Subcutaneous abdominal adipose tissue (tissue), 5 donors: ENCODE measurements around the gene GSTA4.

Experiments
- H3K27ac ChIP-seq: one replicate; pipeline ENCODE4 v1.7.0; 2013; ENCODE audit warnings: low read depth, mild to moderate bottlenecking, inconsistent platforms, low read length, moderate library complexity
- H3K27me3 ChIP-seq, 5 donors: one replicate each; pipeline ENCODE4 v1.7.0; 2013; ENCODE audit warnings: low read length in 5 of 5, inconsistent platforms in 1 of 5; ENCODE audit not compliant: control insufficient read depth in 5 of 5, insufficient read depth in 4 of 5
- H3K36me3 ChIP-seq, 5 donors: one replicate each; pipeline ENCODE4 v1.7.0; 2013; ENCODE audit warnings: low read length in 5 of 5; ENCODE audit not compliant: control insufficient read depth in 5 of 5, insufficient read depth in 5 of 5
- H3K4me1 ChIP-seq, 5 donors: one replicate each; pipeline ENCODE4 v1.7.0; 2013; ENCODE audit warnings: low read length in 5 of 5, mild to moderate bottlenecking in 3 of 5, moderate library complexity in 1 of 5; ENCODE audit not compliant: control insufficient read depth in 5 of 5, insufficient read depth in 5 of 5
- H3K4me3 ChIP-seq, 5 donors: one replicate each; pipeline ENCODE4 v1.7.0; 2013; ENCODE audit warnings: low read length in 5 of 5, low read depth in 1 of 5
- H3K9ac ChIP-seq, 5 donors: one replicate each; pipeline ENCODE4 v1.7.0; 2013; ENCODE audit warnings: low read length in 5 of 5, mild to moderate bottlenecking in 4 of 5, moderate library complexity in 3 of 5
- H3K9me3 ChIP-seq, 5 donors: one replicate each; pipeline ENCODE4 v1.7.0; 2013; ENCODE audit warnings: low read length in 5 of 5; ENCODE audit not compliant: control insufficient read depth in 5 of 5
- donor health status: healthy.
- donor health status: healthy.
- donor health status: healthy.
- donor health status: healthy.
- donor health status: healthy.

Gene GSTA4

DNA sequence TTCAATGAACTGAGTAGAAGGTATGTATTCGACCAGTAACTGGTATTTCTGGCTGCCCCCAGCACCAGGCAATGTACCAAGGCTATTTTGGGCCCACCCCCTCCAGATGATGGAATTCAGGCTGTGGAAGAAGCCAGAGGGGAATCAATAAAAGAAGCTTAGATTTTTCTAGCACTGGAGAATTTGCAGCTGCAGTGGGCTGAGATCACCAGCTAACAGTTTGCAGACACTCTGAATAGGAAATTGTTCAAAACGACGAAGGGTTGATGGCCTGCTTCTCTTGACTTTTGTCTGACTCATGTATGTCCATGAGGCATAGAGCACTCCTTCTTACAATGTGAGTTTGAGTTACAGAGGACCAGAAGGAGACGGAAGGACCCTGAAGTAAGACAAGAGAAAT lies 37.8 kb upstream of the GSTA4 start:
- Histone ChIP-seq H3K36me3 (peaks cover 22 to 60% (median 41%) of the 10 kb centered on the region in 5 donors), H3K4me3 (no peak overlapping the region), H3K4me1 (peaks cover 3 to 34% (median 18%) of the 10 kb centered on the region in 5 donors), H3K9ac (no peak overlapping the region), H3K27ac (peak overlapping the region; percentile 84), H3K27me3 (no peaks in the 10 kb centered on the region), H3K9me3 (no peaks in the 10 kb centered on the region)

DNA sequence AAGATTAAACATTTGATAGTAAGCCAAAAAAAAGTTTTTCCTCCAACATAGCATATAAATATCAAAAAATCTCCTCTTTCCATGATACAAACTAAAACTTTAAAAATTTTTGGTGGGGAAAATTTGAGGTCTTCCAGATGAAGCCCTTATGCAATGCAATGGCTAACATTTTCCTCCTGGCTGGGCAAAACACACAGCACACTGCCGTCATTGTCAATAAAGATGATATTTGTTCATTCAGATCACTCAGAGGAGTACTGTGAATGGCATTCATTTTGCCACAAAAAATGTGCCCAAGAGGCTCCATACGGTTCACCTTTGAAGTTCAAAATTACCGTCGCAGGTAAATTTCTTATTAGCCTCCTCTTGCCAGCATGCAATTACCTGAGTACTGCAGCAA lies 36.2 kb upstream of the GSTA4 start:
- H3K9ac ChIP-seq, result no peak overlapping the region
- no peaks in the 10 kb centered on the region for H3K27me3 ChIP-seq
- H3K4me3 ChIP-seq, result no peak overlapping the region
- H3K27ac ChIP-seq, result no peak overlapping the region
- H3K9me3 ChIP-seq, result no peaks in the 10 kb centered on the region
- H3K36me3 ChIP-seq, result peaks cover 31 to 66% (median 43%) of the 10 kb centered on the region in 5 donors
- H3K4me1 ChIP-seq, result peaks cover 3 to 34% (median 18%) of the 10 kb centered on the region in 5 donors

DNA sequence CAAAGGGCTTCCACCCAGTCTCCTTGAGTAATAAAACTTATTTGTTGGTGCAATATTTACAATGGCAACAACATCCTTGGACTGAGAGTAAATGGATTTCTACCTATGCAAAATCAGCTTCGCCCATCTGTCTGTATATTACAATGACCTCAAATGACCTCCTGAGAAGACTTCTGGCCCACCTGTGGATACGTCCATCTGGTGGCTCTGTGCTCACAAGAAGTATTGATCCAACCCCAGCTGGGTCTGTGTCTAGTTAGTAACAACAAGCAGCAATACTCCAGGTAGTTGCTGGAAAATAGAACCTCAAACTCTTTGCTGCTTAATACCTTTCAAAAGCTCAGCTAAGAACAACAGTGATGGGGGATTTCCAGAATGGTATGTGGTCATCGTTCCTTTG lies 34.7 kb upstream of the GSTA4 start:
- Histone ChIP-seq H3K36me3 (peaks cover 31 to 69% (median 43%) of the 10 kb centered on the region in 5 donors), H3K4me1 (peaks cover 3 to 26% (median 18%) of the 10 kb centered on the region in 5 donors)

DNA sequence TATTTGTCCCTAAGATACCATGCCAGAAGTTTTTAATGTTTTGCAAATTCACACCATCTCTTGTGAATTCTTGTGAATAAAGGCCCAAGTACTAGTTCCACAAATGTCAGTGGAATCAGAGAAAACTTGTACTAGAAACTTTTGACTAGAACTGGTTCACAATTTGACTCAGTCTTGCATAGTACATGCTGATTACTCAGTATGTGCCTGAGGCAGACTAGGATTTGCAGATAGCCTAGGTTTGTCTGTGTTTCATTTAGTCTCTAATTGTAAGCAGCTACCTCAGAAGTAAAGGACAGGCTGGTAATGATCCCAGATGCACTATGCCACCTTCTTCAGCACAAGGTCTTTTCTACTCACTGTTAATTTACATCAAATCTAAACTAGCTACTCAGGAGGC lies 34.2 kb upstream of the GSTA4 start:
- H3K36me3 ChIP-seq, result peaks cover 31 to 69% (median 43%) of the 10 kb centered on the region in 5 donors
- no peak overlapping the region for H3K4me3 ChIP-seq
- H3K4me1 ChIP-seq, result peaks cover 3 to 23% (median 18%) of the 10 kb centered on the region in 5 donors
- H3K9ac ChIP-seq, result no peak overlapping the region
- no peaks in the 10 kb centered on the region for H3K27me3 ChIP-seq
- H3K27ac ChIP-seq, result no peak overlapping the region
- no peaks in the 10 kb centered on the region for H3K9me3 ChIP-seq

More for the DNA sequence above, 34.7 kb upstream of the GSTA4 start:
- Histone ChIP-seq H3K4me3 (no peak overlapping the region), H3K27me3 (no peaks in the 10 kb centered on the region), H3K9ac (no peak overlapping the region), H3K27ac (no peak overlapping the region), H3K9me3 (no peaks in the 10 kb centered on the region)

DNA sequence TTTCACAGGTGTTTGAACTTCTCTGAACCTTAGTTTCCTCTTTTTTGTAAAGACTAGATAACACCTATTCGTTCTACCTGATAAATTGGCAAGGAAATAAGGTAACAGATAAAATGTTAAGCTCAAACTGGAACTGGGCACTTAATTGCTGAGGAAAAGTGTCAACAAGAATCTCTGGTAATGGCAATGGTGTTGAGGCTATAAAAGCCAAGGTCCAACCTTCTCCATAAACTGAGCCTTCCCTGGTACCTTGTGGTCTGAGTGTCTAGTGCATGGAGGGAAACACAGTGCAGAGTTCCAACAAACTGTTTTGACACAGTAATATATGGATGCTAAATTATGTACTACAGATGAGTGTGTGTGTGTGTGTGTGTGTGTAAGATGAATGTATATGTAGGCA lies 33.4 kb upstream of the GSTA4 start:
- Histone ChIP-seq H3K4me3 (no peak overlapping the region), H3K9me3 (no peaks in the 10 kb centered on the region), H3K27ac (no peak overlapping the region), H3K9ac (no peak overlapping the region), H3K4me1 (peaks cover 0 to 15% (median 12%) of the 10 kb centered on the region in 5 donors), H3K36me3 (peaks cover 31 to 75% (median 46%) of the 10 kb centered on the region in 5 donors), H3K27me3 (no peaks in the 10 kb centered on the region)

DNA sequence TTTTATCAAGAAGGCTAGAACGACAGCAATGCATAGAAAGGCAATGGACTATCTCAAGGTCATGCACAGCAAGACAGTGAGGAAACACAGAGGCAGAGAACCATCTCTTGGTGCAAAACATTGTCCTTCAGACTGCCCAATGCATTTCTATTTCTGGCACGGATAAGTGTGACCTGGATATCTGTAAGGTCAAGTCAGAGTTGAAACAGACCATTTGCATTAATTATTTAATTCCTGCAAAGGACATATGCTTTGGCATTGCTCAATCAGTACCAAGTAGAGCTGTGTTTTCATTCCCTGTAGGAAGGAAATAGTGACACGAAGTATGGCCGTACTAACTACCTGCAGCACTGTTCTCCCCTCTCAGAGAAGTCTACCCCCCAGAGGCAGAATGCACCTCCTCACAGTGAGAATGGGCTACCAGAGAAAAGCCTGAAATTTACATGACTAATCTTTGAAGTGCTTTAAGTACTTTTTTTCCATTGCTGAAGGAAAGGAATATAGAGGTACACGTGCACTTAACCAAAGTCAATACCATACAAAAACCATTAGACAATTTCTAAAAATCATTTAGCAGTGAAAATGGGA lies 32.1 kb upstream of the GSTA4 start:
- H3K4me3 ChIP-seq, result no peak overlapping the region
- peaks cover 35 to 71% (median 48%) of the 10 kb centered on the region in 5 donors for H3K36me3 ChIP-seq
- peaks cover 0 to 7% (median 6%) of the 10 kb centered on the region in 5 donors for H3K4me1 ChIP-seq
- no peak overlapping the region for H3K27ac ChIP-seq
- no peaks in the 10 kb centered on the region for H3K9me3 ChIP-seq
- H3K9ac ChIP-seq, result no peak overlapping the region
- no peaks in the 10 kb centered on the region for H3K27me3 ChIP-seq

DNA sequence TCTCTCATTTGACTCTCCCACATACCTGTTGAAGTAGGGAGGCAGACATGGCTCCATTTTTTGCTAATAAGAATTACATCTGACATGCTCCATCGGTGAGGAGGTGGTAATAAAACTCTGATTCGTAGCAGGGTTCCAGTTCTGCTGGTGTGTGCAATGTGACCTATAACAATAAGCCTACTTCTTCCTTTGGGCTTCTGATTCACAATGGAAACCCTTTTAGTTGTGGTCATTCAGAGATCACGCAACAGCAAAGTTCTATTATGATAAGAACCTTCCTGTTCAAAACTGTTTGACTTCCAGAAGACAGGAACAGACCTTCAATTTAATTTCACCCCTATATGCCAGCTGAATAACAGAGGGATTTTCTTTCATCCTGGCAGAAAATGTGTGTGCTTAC lies 31.4 kb upstream of the GSTA4 start:
- Histone ChIP-seq H3K9me3 (no peaks in the 10 kb centered on the region), H3K36me3 (peaks cover 34 to 65% (median 42%) of the 10 kb centered on the region in 5 donors), H3K27ac (no peak overlapping the region), H3K9ac (no peak overlapping the region), H3K4me3 (no peak overlapping the region), H3K27me3 (no peaks in the 10 kb centered on the region), H3K4me1 (peaks cover 0 to 7% (median 6%) of the 10 kb centered on the region in 5 donors)

DNA sequence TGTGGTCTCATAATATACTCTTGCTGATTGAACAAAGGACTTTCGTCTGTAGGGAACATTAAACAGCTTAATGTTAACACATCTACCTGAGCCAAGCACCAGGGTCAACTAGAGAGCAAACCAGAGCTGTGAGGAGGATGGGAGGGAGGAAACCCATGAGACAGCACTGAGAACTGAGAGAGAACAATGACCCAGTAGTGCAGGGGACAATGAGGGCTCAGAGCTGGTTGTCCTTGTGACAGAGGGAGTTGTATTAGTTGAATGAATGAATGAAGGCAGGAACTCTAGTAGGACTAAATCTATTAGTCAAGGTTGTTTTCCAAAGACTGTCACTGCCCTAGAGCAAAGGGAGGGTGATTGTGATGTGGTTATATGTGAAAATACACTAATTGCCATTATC lies 28.2 kb upstream of the GSTA4 start:
- Histone ChIP-seq H3K4me3 (no peak overlapping the region), H3K27ac (no peak overlapping the region), H3K9me3 (no peaks in the 10 kb centered on the region), H3K36me3 (peaks cover 17 to 38% (median 25%) of the 10 kb centered on the region in 5 donors), H3K27me3 (no peaks in the 10 kb centered on the region), H3K4me1 (no peaks in the 10 kb centered on the region), H3K9ac (no peak overlapping the region)

DNA sequence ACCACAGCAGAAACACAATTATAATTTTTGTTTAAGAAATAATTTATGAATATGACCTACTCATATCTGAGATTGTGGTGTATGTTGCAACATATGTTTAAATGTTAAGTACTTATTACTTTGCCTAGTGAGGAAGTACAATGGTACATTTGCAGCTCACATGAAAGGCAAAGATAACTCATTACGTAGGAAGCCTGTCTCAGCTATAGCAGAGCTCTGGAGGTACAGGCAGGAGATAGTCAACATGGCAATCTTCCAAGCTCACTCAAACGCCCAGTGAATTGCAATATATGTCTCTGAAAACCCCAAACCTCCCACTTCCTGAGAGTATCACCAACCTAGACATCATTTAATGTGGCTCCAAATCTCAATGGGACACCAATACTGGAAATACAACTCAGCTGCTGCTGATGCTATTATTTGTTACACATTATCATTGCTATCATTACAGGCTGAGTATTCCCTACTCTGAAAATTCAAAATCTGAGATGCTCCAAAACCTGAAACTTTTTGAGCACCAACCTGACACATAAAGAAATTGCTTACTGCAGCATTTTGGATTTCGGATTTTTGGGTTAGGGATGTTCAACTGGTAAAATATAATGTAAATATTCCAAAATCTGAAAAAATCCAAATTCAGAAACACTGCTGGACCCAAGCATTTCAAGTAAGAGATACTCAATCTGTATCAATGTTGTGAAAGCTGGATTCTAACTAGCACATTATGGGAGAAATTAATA lies 25.1 kb upstream of the GSTA4 start:
- H3K4me3 ChIP-seq, result no peak overlapping the region
- no peak overlapping the region for H3K27ac ChIP-seq
- H3K27me3 ChIP-seq, result no peaks in the 10 kb centered on the region
- peaks cover 0 to 2% (median 0%) of the 10 kb centered on the region in 5 donors for H3K4me1 ChIP-seq
- no peaks in the 10 kb centered on the region for H3K9me3 ChIP-seq
- peaks cover 22 to 41% (median 31%) of the 10 kb centered on the region in 5 donors for H3K36me3 ChIP-seq
- H3K9ac ChIP-seq, result no peak overlapping the region

DNA sequence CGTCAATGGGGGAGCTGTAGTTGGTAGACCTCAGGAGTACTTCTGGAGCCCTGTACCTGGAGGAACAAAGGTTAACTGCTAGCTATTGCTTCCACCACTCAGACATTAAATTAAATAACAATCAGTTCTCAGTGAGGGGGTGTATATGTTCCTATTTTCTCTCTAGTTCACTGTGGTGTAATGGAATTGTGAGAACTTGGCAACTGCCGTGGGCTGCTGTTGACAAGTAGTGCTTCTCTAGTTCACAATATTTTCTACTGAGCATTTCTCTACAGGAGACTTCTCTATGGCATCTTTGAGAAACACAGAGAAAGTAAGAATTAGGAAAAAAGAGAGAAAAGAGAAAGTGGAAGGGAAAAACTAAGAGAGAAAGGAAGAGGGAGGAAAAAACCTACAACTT lies 23.4 kb upstream of the GSTA4 start:
- Histone ChIP-seq H3K4me3 (no peak overlapping the region), H3K27ac (no peak overlapping the region), H3K36me3 (peaks cover 22 to 43% (median 39%) of the 10 kb centered on the region in 5 donors), H3K27me3 (no peaks in the 10 kb centered on the region), H3K9me3 (no peaks in the 10 kb centered on the region), H3K9ac (no peak overlapping the region), H3K4me1 (peaks cover 0 to 19% (median 12%) of the 10 kb centered on the region in 5 donors)
